HG03565 (cell line): ENCODE data around the gene RPL41.

Experiments
- ATAC-seq: cut with Tn5 transposase; IDR thresholded peaks from one replicate; pipeline ENCODE4 v1.9.1; 2021; ENCODE audit warnings: mild to moderate bottlenecking, moderate library complexity; ENCODE audit not compliant: unreplicated experiment

Gene RPL41

DNA sequence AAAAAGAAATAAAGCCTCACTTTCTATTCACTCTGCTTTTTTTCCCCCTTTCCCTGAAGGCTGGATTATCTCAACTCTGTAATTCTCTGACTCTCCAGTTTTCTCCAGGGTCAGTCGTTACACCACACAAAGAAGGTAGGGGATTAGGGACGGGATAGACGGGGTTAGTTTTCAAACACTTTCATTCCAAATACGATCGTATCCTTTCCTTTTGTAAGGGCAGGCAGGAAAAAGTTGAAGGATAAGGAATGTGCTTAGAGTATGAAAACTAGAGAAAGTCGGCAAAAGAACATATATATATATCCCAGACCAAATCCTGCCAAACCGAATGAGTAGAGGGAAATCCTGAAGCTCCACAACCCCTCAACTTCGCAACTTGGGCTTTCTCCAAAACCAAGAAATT is 11.1 kb downstream of the RPL41 start:
- no peak for ATAC-seq

- ATAC-seq, result peak; percentile 82
These were observed 11.6 kb downstream of the RPL41 start, which contains the start of gene ESYT1 for GRCh38 chr12:56127888-56128669. TSS of gene ESYT1 (plus strand) at chr12:56128267. CDS start at chr12:56128320, 53 bp downstream.

- no peak for ATAC-seq
These were observed 12.3 kb downstream of the RPL41 start for GRCh38 chr12:56128670-56129205.

DNA sequence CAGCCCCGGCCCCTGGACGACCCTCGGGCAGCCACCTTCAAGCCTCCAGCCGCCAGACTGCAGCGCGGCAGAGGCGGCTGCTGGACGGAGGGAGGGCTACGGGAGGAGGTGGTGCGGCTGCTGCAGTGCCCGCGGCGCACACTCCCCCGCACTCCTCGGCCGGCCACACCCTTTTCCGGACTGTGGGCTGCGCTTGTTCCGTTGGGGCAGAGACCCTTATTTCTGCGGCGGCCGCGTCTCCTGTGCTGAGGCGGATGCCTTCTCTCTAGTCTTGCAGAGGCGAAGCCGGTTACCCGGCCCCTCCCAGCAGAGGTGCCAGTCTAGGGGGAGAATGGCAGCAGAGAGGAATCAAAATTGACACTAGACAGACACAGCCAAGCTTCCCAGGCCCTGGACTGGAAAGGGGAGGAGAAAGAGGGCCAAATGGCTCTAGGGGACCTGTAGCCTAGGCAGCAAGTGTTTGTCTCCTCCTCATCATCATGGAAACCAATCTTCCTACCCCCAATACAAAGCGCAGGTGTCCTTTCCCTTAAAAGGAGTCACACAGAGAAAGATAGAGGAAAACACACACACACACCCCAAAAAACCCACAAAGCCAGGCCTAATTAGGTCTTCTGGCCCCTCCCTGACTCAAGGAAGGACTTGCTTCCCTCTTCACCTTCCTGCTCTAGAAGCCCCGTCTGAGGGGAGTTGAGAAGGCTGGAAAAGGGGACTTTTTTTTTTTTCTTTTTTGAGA is 12.9 kb downstream of the RPL41 start:
- no peak for ATAC-seq

DNA sequence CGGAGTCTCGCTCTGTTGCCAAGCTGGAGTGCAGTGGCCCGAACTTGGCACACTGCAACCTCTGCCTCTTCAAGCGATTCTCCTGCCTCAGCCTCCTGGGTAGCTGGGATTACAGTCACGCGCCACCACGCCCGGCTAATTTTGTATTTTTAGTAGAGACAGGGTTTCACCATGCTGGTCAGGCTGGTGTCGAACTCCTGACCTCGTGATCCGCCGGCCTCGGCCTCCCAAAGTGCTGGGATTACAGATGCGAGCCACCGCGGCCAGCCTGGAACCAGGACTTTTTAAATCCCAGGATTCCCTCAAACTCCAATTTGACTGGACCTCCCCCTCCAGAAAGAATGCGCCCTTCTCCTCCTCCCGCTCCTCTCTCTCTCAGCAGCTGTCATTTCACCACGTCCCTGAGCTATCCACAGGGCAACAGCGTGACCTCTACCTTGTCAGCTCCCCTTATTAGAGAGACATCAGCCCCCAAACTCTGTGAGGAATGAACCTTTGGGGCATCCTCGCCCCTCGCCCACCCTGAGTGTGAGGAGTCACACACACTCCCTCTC is 13.6 kb downstream of the RPL41 start:
- no peak for ATAC-seq

- ATAC-seq, result no peak
These were observed 14.4 kb downstream of the RPL41 start for GRCh38 chr12:56130876-56131275.

DNA sequence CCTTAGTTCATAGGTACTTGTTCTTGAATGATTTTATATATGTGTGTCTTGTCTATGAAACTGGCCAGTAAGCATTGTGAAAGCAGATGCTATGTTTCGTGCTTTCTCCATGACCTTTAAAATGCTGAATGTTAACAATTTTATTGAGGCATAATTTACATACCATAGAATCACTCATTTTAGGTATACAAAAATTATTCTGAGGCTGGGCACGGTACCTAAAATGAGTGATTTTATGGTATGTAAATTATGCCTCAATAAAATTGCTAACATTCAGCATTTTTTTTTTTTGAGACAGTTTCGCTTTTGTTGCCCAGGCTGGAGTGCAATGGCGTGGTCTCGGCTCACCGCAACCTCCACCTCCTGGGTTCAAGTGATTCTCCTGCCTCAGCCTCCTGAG is 18.5 kb downstream of the RPL41 start:
- no peak for ATAC-seq

DNA sequence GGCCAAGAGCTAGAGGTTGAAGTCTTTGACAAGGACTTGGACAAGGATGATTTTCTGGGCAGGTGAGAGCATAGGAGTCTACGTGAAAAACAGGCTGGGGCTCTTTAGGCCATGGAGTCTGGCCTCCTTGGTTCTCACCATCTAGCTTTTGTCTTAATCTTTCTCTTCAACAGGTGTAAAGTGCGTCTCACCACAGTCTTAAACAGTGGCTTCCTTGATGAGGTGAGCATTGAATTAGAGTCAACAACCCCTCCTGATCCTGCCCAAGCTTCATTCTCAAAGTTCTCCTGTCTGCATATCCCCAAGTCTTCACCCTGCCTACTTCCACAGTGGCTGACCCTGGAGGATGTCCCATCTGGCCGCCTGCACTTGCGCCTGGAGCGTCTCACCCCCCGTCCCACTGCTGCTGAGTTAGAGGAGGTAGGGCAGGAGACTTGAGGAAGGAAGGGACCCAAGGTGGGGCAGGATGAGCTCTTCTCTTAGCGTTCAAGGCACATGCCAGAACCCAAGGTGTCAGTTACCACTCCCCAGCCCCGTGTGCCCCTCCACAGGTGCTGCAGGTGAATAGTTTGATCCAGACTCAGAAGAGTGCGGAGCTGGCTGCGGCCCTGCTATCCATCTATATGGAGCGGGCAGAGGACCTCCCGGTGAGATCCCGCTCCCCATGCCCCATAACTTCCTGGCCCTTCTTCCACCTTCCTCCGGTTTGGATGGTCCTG is 21.6 kb downstream of the RPL41 start:
- no peak for ATAC-seq

DNA sequence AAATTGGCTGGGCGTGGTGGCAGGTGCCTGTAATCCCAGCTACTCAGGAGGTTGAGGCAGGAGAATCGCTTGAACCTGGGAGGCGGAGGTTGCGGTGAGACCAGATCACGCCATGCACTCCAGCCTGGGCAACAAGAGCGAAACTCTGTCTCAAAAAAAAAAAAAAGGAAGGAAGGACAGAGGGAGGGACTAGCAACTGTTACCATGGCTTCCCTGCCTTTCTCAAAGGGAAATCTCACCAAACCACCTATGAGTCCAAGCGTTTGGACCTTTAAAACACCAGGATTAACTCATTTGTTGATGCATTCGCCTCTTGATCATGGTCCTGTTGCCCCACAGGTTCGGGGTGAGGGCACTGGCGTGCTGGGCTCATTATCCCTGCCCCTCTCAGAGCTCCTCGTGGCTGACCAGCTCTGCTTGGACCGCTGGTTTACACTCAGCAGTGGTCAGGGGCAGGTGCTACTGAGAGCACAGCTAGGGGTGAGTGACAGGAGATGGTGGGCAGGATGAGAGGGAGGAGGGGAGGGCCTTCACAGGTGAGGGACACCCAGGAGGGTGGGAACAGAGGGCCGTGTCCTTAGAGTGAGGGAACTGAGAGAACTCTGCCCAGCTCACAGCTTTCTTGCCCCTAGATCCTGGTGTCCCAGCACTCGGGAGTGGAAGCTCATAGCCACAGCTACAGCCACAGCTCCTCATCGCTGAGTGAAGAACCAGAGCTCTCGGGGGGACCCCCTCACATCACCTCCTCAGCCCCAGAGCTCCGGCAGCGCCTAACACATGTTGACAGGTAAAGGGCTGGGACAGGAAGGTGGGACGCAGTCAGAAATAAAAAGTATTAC is 25.7 kb downstream of the RPL41 start:
- no peak for ATAC-seq

GRCh38 chr12:56143217-56143616 is 26.8 kb downstream of the RPL41 start:
- no peak for ATAC-seq

DNA sequence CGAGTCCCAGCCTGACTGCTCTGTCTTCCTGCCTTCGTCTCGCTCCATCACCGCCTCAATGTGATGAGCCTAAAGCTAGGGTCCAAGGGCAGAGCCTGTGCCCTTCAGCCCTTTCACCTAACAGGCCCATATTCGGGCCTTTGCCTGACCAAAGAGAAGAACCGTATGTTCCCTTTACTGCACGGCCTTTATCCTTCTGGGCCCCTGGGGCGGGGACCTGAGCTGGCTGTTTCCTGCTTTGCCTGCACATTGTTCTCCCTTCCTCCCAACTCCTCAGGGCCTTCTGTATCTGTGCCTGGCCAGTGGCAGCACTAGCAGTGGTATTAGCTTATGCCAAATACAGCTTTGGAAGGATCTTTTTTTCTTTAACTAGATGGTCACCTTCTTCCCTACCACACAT is 27.4 kb downstream of the RPL41 start:
- no peak for ATAC-seq

DNA sequence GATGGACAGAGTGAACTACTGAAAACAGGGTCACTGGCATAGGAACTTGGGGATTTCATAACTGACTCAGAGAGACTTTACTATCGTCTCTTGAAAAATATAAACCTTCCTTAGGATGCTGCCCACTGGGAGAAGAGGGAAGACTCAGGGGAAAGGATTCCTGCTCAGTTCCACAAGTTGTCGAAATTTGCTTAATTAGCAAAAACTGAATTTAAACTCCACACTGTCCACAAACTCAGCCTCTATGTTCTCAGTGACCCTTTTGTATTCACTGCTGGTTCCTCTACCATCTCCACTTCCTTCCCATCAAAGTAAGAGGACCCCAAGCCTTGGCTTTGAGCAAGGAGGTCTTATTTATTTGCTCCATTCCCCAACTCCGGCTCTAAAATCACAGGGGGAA is 28.8 kb downstream of the RPL41 start:
- ATAC-seq, result no peak

GRCh38 chr12:56146492-56147460 is 30.3 kb downstream of the RPL41 start:
- ATAC-seq, result no peak

- no peak for ATAC-seq
These were observed 34.1 kb downstream of the RPL41 start for GRCh38 chr12:56150563-56150962.

GRCh38 chr12:56151672-56152131 is 35.3 kb downstream of the RPL41 start:
- peak; percentile 30 for ATAC-seq

DNA sequence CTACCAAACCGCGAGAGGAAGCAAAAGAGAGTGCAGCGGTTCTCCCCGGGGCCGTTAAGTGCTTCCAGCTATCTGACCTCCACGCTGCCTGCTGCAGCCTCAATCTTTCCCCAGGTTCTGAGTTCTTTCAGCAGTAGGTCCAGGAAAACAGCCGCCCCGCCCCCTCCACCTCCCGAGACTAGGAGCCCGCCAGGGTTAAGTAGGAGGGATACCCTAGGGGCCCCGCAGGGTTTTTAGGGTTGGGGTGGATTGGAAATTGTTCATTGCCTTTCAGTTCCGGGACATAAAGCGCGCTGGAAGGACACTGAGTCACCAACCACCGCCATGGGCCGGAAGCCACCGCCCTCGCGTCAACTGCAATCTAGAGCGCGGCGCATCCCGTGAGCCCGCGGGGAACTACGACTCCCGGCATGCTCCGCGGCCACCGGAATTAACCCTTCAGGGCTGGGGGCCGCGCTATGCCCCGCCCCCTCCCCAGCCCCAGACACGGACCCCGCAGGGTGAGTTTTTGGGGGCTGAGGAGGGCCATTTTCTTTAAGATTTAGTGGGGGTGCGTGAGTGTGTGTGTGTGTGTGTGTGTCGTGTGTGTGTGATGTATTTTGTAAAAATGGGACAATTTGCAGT is 35.8 kb downstream of the RPL41 start, which contains the start of gene MYL6B:
TSS of gene MYL6B (plus strand) at position 456 of the 624 bp plus-strand sequence. CDS start 1,332 bp downstream, outside the sequence.
- peak; percentile 90 for ATAC-seq

- ATAC-seq, result no peak
These were observed 36.6 kb downstream of the RPL41 start for GRCh38 chr12:56152756-56153677.
